Inflammatory macrophage (primary cell): ENCODE results near the gene BORA.
"Not testable (repeated sequence)": the region's sequence is repeated elsewhere in the genome, so short reads cannot be mapped to it uniquely, and the experiment has no call there.

Experiments
- DNase-seq, 2 donors: peaks; one replicate each; pipeline ENCODE4 v3.0.0-alpha.2; 2020 to 2022

Gene BORA

DNA sequence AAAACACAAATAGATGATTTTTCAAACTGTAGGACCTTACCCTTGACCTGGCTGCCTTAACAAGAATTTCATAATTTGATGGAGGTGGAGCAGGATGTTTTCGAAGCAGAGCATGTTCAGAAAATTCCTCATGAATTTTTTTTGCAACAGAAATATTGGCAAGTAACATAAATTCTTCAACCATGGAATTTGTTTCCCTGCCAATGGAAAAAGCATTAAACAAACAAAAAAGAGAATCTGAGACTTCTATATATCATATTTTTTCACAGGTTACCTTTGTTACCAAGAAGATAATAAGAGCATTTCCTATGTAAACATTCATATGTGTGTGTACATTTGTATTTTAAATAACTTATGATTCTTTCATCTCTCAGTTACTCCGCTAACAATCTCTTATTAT lies 35.7 kb downstream of the BORA start:
- no peak for DNase-seq

DNA sequence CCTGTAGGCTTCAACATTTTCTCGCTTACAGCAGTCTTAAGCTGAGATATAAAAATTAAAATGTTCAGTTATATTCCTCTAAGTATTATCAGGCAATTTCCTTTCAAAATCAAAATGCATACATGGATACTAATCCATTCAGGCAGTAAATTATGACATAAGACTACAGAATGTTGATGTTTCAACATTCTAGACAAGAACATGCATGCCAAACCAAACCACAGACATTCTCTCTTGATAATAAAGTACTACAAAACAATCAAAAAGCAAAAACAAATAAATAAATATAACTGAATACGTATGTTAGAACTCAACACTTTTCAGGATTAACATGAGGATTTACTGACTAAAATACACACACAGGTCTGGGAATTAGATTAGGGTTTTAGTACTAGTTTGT lies 46.3 kb downstream of the BORA start:
- DNase-seq, result no peak

DNA sequence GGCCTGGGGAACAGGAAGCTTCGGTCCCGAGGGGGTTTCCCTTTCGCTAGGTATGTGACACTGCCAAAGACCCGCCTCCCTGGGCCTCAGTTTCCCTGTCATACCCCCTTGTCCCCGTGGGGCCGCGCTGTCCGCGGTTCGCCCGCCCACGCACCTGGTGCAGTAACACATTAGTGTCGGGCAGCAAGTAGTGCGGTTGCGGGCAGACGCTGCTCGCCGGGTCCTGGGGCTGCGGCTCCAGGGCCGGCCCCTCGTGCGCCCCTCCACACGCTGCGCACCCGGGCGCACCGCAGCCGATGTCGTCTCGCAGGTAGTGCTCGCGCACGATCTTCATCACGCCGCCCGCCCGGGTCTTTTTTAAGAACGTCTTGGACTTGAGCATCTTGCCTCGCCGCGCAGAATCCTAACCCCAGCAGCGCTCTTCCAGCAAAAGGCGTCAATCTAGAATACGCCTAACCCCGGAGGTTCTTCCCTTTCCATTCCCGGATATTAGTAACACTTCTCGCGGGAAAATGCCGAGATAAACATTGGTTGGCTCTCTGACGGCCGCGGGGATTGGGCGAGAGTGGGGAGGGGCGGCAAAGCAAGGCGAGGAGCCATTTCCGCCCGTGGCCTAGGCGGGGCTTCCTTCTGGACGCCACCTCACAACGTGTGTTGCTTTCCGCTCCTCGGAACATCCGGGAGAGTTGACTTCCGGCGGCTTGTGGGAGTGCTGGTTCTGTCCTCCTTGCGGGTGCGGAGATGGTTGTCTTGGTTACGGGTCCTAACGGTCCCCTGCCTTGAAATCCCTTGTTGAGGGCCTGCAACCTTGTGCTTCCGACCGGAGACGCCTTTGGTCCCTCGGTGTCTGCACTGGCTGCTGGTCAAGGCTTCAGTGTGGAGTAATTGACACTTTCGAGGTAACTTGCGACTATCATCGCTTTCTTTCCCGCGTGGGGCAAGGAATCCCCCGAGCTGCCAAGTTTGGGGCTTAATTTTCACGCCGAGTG lies 54.0 kb downstream of the BORA start, which contains the start of the genes DIS3 and PIBF1:
DIS3 (minus strand) TSS at position 450 of the 989 bp plus-strand sequence; CDS start at position 382, 68 bp downstream.
PIBF1 (plus strand) TSS at position 683 of the 989 bp plus-strand sequence. CDS start 1,337 bp downstream, outside the sequence.
- peak; percentile 99 for DNase-seq

DNA sequence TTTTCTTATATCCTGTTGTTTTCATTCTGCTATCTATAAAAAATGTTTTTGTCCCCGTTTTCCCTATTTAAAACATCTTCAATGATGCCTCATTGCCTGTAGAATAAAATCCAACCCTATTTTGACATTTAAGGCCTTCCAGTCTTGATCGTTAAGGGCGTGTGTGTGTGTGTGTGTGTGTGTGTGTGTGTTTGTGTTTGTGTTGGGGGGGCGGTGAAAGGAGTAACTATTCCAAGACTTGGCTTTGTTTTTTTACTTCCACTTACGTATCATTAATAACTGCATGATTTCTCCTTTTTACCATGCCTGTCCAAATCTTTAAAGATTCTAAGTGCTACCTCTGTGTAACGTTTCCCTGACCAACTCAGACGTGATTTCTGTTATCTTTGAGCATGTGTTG lies 55.0 kb downstream of the BORA start:
- DNase-seq, result no peak

DNA sequence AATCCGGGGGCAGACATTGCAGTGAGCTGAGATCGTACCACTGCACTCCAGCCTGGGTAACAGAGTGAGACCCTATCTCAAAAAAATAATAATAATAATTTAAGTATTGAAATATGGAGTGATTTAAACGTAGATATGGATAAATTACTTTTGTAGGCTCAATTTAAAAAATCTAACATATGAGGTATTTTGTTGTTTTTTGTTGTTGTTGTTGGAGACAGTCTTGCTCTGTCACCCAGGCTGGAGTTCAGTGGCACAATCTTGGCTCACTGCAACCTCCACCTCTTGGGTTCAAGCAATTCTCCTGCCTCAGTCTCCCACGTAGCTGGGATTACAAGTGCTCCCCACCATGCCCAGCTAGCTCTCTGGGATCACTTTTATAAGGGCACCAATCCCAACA lies 57.0 kb downstream of the BORA start:
- DNase-seq, result not testable (repeated sequence)

DNA sequence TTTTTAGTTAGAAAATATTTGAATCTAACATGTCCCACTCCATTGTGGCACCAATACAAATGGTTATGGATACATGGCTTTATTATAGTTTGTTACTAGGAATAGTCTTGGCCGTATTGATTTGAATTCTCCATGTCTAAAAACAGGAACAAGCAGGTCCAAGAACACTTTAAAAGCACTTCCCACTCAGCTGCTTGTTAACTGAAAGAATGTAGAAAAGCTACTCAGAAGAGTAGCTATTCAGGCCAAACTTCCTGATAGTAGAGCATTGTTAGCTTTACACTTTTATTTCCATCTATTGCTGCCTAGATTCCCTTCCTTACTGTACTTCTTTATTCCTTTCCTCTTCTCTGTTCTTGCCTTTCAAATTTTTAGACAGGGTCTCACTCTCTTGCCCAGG lies 61.1 kb downstream of the BORA start:
- peak in 1 of 2 donors; percentile 8 for DNase-seq

DNA sequence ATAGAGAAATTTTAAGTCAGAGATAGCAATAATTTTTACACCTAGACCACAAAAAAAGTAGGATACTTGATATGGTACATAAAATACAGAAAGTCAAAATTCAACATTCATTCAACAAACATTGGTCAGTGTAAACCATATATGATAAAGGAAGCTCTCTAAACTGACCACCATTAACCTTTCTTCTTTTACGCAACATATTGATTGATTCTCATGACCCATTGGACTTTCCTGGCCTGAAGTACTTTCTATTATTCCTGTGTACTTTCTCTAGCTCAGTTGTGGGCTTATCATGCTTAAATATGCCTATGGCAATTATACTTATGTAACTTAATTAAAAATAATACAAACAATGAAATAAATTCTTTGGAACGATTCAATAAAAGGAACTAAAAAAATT lies 64.9 kb downstream of the BORA start:
- no peak for DNase-seq

DNA sequence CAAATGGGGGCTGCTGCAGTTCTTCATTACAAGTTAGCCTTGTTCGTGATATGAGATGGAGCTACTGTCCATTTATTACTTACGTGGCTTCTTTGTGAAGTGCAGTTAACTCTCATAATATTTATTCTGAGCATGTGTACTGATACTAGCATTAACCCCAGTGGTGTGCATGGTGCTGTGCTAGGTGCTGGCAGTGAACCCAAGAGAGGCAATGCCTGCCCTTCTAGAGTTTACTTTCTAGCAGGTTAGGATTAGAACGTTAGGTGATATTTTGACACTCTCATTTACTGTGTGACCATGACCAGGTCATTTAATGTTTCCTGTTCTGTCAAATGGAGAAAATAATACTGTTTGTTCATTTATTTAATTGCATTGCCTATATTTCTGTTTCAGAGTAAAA lies 71.1 kb downstream of the BORA start:
- no peak for DNase-seq

DNA sequence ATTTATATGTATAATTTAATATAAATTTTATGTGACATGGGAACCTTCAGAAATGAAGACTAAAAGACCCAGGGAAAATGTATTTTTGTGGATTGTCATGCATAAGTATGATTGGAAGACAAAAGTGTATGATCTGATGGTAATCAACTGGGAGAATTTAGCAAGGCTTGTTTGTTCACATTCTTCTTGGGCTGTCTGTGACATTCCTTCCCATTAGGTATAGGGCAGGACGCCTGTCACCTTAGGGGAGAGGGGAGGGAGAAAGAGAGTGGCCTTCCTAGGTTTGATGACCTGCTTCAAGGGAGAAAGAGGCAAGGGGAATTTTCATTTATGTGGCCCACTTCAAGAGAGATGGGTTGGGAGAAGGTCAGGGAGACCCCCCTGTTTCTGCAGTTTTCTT lies 76.6 kb downstream of the BORA start:
- no peak for DNase-seq
